Activated CD4-positive, alpha-beta T cell treated with anti-CD3 and anti-CD28 coated beads for 48 hours (primary cell): ENCODE results near the gene FGFR3.

Source experiments
- DNase-seq: peaks from one replicate; pipeline ENCODE4 v3.0.0-alpha.2; 2020

FGFR3 gene

DNA sequence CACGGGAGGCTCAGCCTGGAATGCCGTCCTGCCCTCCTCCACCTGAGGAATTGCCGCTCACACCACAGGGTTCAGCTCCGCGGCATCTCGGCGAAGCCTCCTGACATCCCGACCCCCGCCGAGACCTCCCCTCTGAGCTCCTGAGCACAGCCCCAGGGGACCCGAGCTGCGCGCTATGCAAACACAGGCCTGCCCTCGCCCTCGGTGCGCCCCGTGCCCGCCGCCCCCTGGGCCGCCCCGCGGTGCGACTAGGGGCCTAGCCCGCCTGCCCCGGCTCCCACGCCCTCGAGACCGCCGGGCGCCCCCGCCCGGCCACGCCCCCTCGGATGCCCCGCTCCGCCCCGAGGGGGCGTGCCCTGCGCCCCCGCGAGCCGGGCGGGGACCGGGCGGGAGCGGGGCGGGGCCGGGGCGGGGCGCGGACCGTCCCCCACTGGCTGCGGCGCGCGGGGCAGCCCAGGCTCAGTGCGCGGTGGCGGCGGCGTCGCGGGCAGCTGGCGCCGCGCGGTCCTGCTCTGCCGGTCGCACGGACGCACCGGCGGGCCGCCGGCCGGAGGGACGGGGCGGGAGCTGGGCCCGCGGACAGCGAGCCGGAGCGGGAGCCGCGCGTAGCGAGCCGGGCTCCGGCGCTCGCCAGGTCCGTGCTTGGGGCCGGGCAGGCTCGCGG, at the start of gene FGFR3:
TSS of gene FGFR3 (plus strand) at position 462 of the 664 bp plus-strand sequence. CDS start 642 bp downstream, outside the sequence.
- peak; percentile 27 for DNase-seq

DNA sequence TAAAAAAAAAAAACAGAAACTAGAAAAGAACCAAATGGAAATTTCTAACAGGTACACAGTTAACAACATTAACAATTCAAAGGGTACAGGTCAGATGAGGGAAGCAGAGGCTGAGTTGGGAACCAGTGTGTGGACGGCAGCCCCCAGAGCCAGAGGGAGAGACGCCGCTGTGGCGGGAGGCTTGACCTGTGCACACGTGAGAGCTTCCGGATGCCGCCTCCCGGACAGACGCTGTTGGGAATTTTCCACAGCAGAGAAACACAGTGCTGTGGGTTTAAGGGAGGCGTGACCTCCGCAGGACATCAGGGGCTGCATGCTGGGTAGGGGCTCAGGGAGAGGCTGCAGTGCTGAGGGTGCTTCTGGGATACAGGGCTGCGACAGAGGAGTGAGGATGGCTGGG, 49.5 kb upstream of the FGFR3 start:
- DNase-seq, result no peak

DNA sequence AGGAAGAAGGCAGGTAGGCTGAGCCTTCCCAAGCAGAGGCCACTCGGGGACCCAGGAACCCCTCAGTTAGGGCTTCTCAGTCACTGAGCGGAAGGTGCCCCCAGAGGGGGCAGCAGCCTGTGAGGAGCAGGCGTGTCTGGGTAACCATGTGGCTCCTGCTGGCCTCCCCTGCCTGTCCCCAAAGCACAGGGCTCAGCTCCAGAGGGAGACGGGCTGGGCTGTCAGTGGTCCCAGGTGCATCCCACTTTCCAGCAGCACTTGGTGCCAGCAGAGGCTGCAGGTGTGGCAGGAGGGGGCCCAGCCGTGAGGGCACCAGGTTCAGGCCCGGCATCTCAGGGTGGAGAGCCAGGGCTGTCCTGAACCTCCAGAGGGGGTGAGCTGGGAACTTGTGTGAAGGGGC, 49.1 kb upstream of the FGFR3 start:
- DNase-seq, result no peak

DNA sequence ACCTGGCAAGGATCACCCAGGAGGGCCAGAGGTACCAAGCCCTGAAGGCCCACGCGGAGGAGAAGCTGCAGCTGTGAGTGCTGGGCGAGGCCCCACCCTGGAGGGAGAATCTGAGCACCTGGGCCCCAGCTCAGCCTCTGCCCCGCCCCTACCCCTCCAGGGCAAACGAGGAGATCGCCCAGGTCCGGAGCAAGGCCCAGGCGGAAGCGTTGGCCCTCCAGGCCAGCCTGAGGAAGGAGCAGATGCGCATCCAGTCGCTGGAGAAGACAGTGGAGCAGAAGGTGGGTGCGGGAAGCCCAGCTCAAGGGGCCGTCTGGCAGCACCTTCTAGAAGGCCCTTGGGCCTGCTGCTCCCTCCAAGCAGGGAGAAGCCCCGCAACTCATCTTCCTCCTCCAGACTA, 48.5 kb upstream of the FGFR3 start:
- DNase-seq, result no peak

DNA sequence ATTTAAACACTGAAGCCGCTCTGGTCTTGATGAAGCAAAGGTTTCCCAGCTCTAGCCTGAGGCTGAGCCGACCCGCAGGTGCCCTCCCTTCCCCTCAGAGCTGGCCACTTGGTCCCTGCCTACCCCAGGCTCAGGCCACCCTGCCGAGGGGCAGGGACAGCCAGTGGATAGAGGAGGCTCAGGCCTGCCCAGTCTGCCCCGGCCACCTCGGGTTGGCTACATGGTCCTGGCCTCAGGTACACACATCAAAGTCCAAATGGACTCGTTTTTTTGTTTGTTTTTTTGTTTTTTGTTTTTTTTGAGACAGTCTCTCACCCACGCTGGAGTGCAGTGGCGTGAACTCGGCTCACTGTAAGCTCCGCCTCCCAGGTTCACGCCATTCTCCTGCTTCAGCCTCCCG, 47.9 kb upstream of the FGFR3 start:
- DNase-seq, result no peak

DNA sequence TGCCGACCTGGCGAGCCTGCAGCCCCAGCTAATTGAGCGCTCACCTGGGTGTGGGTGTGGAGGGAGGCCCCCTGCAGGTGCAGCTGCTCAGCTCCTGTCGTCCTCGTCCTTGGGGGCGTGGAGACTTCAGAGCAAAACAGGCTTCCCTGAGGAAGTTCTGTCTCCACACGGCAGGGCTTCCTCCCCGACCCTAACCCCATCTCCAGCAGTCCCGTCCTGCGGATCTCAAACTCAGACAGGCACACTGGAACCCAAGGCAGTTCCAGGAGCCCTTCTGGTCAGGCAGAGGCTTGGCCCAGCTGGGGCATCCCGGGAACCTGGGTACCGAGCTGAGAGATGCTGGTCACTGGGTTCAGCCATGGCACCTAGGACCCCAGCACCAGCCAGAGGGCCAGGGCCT, 47.4 kb upstream of the FGFR3 start:
- no peak for DNase-seq

DNA sequence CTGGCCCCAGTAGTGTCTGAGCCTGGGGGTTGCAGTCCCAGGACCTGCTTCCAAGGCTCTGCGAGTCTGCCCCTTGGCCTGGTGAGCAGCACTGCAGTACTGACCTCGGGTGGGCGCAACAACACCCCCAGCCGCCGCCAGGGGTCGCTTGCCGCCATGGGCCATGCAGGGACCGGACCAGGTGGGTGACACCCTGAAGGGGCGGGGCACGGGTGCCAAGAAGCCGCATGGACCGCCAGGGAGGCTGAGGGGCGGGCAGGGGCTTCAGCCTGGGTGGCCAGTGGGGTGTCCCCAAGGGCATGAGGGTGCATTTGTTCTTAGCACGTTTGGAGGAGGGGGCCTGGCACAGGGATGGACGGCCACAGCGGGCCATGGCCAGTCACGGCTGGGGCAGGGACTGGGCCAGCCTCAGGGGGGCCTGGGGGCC, 46.8 kb upstream of the FGFR3 start:
- peak; percentile 90 for DNase-seq

DNA sequence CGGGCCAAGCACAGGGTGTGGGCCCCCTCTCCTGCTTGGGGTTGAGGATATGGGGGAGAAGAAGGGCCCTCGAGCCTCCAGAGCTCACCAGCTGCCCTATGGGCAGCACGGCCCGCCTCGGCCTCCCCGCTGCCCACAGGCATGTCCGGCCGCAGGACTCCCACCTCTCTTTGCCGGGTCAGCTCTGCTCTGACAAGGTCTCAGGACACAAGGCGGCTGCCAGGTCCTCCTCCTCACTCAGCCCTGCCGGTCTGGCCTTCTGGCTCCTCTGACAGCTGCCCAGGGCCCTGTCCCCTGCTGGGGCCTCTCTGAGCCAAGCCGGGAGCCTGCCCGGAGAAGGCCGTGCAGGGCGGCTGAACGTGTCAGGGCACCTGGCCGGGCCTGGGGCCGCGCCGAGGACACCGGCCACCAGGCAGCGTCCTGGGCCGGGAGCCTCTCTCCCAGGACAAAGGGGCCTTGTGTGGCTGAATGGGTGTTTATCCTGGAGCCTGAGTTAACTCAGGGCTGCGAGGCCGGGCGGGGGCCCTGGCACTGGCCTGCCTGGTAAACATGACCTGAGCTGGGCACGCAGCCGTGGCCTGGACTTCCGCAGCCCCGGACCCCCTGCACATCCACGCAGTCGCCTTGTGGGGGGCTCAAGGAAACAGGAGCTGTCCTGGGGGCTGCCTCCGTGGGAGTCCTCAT, 46.0 kb upstream of the FGFR3 start:
- no peak for DNase-seq

DNA sequence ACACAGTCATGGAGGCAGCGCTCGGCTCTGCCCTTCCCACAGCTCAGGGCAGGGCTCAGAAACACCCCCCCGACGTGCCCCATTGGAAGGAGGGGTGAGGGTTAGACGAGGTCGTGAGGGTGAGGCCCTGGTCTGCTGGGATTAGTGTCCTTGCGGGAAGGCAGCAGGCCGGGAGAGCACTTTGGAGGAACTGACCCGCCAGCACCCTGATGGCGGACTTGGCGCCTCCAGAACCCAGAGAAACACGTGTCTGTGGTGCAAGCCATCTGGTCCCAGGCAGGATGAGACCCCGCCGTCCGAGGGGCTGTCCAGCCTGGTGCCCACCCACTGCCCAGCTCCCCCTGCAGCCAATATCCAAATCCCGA, 45.5 kb upstream of the FGFR3 start:
- DNase-seq, result no peak

GRCh38 chr4:1748465-1748995, 44.6 kb upstream of the FGFR3 start:
- peak; percentile 92 for DNase-seq

GRCh38 chr4:1749370-1749769, 43.7 kb upstream of the FGFR3 start:
- DNase-seq, result no peak

- no peak for DNase-seq
Measured at GRCh38 chr4:1749826-1750225, 43.3 kb upstream of the FGFR3 start.

DNA sequence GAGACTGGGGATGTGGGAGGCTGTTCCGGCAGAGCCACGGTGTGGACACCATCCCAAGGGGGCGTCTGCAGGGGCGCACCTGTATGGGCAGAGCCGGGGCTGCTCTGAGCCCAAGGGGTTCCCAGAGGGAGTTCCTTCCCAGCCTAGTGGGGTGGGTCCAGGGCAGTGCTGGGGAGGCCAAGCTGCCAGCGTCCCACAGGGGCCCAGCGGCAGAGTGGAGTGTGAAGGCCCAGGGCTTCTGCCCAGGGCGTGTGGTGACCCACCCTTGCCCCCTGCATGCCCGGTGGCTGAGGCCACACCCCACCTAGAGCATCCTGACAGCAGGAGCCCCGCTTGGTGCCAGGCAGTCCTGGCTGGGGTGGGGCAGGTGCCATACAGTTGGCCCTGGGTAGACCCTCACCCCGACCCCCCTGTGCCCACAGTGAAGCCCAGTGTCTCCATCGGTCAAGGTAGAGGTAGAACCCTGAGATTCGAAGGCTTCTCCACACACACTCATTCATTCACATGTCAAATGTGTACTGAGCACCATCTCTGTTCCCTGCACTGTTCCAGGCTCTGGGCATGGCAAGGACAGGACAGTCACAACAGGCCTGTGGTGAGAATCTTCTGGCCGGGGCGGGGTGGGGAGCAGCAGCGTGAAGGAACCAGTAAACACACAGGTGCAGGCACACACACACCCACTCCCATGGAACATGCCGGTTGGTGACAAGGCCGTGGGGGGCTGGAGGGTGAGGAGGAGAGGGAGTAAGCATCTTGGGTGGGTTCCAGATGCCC, 42.5 kb upstream of the FGFR3 start:
- DNase-seq, result no peak

- DNase-seq, result no peak
Measured at GRCh38 chr4:1751155-1751918, 41.8 kb upstream of the FGFR3 start.

DNA sequence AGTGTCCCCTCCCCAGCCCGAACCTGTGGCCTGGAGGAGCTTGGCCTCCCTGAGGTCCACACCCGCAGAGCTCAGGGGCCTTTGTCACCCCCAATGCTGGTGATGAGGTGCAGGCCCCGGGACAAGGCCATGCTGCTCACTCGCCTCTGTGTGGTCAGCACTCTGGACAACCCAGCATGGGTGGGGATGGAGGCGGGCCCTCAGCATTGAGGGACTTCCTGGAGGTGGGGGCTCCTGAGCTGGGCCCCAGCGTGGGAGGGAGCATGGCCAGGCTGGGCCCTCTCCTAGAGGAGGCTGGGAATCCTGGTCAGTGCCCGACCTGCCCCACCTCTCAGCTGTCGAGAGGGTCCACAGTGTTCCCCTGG, 41.2 kb upstream of the FGFR3 start:
- no peak for DNase-seq

DNA sequence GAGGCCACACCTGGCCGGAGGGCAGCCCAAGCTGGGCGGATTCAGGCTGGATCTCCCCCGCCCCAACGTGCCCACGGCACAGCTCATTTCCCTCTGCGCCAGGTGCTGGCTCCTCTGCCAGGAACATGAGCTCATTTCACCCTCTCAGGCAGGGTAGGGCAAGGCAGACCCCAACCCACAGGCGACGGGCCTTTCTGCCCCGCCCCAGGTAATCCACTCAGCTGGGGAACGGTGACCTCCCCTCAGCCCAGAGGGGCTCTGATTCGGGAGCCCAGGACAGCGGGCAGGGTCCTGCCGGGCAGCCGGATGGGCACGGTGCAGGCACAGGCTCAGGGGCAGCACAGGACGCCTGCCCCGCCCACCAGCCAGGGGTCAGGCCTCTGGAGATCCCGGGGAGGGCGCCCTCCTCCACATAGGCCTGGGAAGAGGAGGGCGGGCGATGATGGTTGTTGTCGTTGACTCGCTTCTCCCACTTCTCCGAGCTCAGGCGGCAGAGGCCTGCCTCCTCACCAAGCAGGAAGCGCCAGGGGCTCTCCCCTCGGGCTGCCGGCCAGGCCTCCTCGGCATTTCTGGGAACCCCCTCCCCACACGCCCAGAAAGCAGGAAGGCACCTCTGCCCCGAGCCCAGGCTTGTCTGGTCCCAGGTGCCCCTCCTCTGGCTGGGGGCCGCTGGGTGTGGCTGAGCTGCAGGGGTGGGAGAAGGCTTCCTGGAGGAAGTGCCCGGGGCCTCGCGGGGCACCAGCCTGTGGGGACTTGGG, 40.6 kb upstream of the FGFR3 start:
- DNase-seq, result peak; percentile 63

DNA sequence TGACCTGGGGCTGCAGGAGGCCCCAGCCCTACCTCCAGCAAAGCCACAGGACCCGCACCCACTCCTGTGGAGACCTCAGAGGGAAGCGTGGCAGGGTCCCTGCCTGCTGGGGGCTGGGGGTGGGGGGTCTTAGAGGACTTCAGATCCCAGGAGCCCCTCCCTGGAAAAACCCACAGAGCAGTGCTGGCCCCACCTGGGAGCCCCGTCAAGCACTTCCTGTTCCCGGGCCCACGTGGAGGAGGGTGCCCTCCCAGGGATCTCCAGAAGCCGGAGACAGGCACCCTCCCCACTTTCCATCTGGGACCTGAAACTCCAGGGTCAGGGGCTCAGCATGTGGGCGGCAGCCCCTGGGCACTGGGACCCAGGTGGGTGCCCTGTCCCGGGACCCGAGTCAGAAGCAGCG, 39.8 kb upstream of the FGFR3 start:
- no peak for DNase-seq

GRCh38 chr4:1753697-1754311, 39.3 kb upstream of the FGFR3 start:
- DNase-seq, result no peak

DNA sequence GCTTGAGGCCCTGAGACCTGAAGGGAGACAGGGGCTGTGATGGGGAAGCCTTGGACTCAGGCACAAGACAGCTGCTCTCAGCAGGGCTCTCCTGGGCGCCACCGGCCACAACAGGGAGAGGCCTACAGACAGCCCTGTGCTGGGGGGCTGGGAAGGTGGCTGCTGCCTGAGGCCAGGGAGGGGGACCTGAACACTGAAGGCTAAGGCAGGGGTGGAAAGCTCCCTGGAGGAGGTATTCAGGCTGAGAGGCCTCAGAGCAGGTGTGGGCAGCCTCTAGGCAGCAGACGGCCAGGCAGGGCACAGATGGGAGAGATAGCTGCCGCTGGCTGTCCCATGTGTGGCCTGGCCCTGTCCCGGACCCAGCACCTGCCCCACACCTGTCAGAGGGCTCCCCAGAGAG, 38.8 kb upstream of the FGFR3 start:
- DNase-seq, result no peak

DNA sequence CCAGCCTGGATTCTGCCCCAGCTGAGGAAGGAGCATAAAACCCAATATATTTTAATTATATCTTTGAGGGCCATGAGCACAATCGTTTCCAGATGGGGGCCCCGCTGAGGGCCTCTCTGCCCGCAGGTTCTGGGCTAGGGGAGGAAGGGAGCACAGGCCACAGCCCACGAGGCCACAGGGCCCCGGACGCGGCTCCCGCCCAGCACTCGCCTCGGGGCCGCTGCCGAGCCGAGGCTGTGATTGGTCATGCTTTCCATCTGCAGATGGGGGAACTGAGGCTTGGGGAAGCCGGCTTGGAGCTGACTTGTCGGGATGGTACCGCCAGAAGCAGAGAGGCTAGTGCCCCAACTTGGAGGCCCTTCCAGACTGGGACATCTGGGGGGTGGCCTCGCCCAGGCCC, 37.8 kb upstream of the FGFR3 start:
- no peak for DNase-seq

DNA sequence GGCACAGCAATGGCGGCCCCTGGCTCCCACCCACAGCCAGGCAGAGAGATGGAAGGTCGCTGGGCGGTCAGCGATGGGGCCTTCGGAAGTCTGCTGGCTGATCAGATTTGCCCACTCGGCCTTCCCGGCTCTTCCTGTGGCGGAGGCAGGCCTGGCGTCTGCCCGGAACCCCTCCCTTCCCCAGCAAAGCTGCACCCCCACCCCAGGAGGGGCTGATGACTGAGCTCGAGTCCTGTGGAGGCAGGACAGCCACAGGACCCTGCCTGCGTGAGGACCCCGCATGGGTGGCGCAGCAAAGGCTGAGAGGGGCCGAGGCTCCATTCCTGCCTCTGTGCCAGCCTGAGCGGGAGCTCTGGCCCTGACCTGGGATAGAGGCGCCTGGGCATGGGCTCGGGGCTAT, 37.0 kb upstream of the FGFR3 start:
- no peak for DNase-seq
